SK-N-SH treated with all-trans-retinoic acid at 6 μM for 48 hours (cell line): Measurements from ENCODE around the gene CD180.

ENCODE experiments used
- ATAC-seq: fragments of 200-7000 bp; cut with Tn5 transposase; 3 replicates; pipeline ENCODE4 v1.9.1; 2020; ENCODE audit warnings: mild to moderate bottlenecking, moderate library complexity
- CREB5 ChIP-seq: fragments of 250-450 bp; sonication (Bioruptor Pico); IDR thresholded peaks from 2 replicates; pipeline ENCODE4 v1.5.1; 2020; ENCODE audit warnings: low read depth, mild to moderate bottlenecking, moderate library complexity
- CSRNP3 ChIP-seq: fragments of 250-450 bp; sonication (Bioruptor Pico); IDR thresholded peaks from 2 replicates; pipeline ENCODE4 v1.5.1; 2021; ENCODE audit warnings: mild to moderate bottlenecking, moderate library complexity
- GLIS3 ChIP-seq: fragments of 250-450 bp; sonication (Bioruptor Pico); IDR thresholded peaks from 2 replicates; pipeline ENCODE4 v1.5.0; 2020; ENCODE audit warnings: mild to moderate bottlenecking, moderate library complexity
- OSR1 ChIP-seq: fragments of 250-450 bp; sonication (Bioruptor Pico); IDR thresholded peaks from 2 replicates; pipeline ENCODE4 v1.8.0; 2022; ENCODE audit warnings: moderate library complexity, mild to moderate bottlenecking, inconsistent platforms
- PPARA ChIP-seq: fragments of 250-450 bp; sonication (Bioruptor Pico); IDR thresholded peaks from 2 replicates; pipeline ENCODE4 v1.5.0; 2020; ENCODE audit warnings: mild to moderate bottlenecking, borderline replicate concordance
- RARB ChIP-seq: fragments of 250-450 bp; sonication (Bioruptor Pico); IDR thresholded peaks from 2 replicates; pipeline ENCODE4 v1.8.0; 2021; ENCODE audit warnings: mild to moderate bottlenecking, moderate library complexity
- SNAI2 ChIP-seq: fragments of 250-450 bp; sonication (Bioruptor Pico); IDR thresholded peaks from 2 replicates; pipeline ENCODE4 v1.5.0; 2020; ENCODE audit warnings: mild to moderate bottlenecking, moderate library complexity
- TCF4 ChIP-seq: fragments of 250-450 bp; sonication (Bioruptor Pico); IDR thresholded peaks from 2 replicates; pipeline ENCODE4 v1.8.0; 2021; ENCODE audit warnings: mild to moderate bottlenecking, moderate library complexity, borderline replicate concordance
- TOX ChIP-seq: fragments of 250-450 bp; sonication (Bioruptor Pico); IDR thresholded peaks from 2 replicates; pipeline ENCODE4 v1.8.0; 2021; ENCODE audit warnings: mild to moderate bottlenecking, moderate library complexity, borderline replicate concordance
- TSHZ2 ChIP-seq: fragments of 250-450 bp; sonication (Bioruptor Pico); IDR thresholded peaks from 2 replicates; pipeline ENCODE4 v1.5.0; 2020; ENCODE audit warnings: mild to moderate bottlenecking, moderate library complexity
- ZC3H10 ChIP-seq: fragments of 250-450 bp; sonication (Bioruptor Pico); IDR thresholded peaks from 2 replicates; pipeline ENCODE4 v1.5.1; 2021; ENCODE audit warnings: mild to moderate bottlenecking, moderate library complexity
- ZFP3 ChIP-seq: fragments of 250-450 bp; sonication (Bioruptor Pico); IDR thresholded peaks from 2 replicates; pipeline ENCODE4 v1.5.0; 2020; ENCODE audit warnings: mild to moderate bottlenecking, moderate library complexity
- ZNF565 ChIP-seq: fragments of 450-650 bp; formaldehyde crosslinking; conservative IDR thresholded peaks from 2 replicates; pipeline ENCODE4 v1.5.0; 2020; ENCODE audit warnings: low read depth, mild to moderate bottlenecking, moderate library complexity
- ZNF70 ChIP-seq: fragments of 450-650 bp; formaldehyde crosslinking; IDR thresholded peaks from 2 replicates; pipeline ENCODE4 v1.5.0; 2020; ENCODE audit warnings: mild to moderate bottlenecking, moderate library complexity
- ZNF8 ChIP-seq: fragments of 450-650 bp; formaldehyde crosslinking; IDR thresholded peaks from 2 replicates; pipeline ENCODE4 v1.5.0; 2020; ENCODE audit warnings: mild to moderate bottlenecking, moderate library complexity
- TF ChIP-seq, protein P1 (sequence below): fragments of 250-450 bp; sonication (Bioruptor Pico); IDR thresholded peaks from 2 replicates; pipeline ENCODE4 v1.8.0; 2021; ENCODE audit warnings: low read depth, mild to moderate bottlenecking, moderate library complexity, borderline replicate concordance

Gene CD180

GRCh38 chr5:67146981-67147380, 49.6 kb downstream of the CD180 start:
- TF ChIP-seq ZNF70 (CRISPR knock-in tag), result no peak
- TF ChIP-seq ZNF8 (CRISPR knock-in tag), result no peak
- TF ChIP-seq CREB5 (CRISPR knock-in tag), result no peak
- no peak for TF ChIP-seq PPARA
- TF ChIP-seq TOX, result no peak
- TF ChIP-seq ZFP3, result no peak
- no peak for TF ChIP-seq OSR1 (CRISPR knock-in tag)
- TF ChIP-seq TCF4 (CRISPR knock-in tag), result no peak
- TF ChIP-seq SNAI2 (CRISPR knock-in tag), result no peak
- TF ChIP-seq RARB (CRISPR knock-in tag), result no peak
- no peak for TF ChIP-seq CSRNP3 (CRISPR knock-in tag)
- no peak for TF ChIP-seq TSHZ2 (CRISPR knock-in tag)
- TF ChIP-seq, protein P1, sequence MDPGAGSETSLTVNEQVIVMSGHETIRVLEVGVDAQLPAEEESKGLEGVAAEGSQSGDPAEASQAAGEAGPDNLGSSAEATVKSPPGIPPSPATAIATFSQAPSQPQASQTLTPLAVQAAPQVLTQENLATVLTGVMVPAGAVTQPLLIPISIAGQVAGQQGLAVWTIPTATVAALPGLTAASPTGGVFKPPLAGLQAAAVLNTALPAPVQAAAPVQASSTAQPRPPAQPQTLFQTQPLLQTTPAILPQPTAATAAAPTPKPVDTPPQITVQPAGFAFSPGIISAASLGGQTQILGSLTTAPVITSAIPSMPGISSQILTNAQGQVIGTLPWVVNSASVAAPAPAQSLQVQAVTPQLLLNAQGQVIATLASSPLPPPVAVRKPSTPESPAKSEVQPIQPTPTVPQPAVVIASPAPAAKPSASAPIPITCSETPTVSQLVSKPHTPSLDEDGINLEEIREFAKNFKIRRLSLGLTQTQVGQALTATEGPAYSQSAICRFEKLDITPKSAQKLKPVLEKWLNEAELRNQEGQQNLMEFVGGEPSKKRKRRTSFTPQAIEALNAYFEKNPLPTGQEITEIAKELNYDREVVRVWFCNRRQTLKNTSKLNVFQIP (CRISPR knock-in tag), result no peak
- no peak for TF ChIP-seq GLIS3 (CRISPR knock-in tag)
- ATAC-seq, result no peak

- TF ChIP-seq TCF4 (CRISPR knock-in tag) (no peak), GLIS3 (CRISPR knock-in tag) (no peak), CREB5 (CRISPR knock-in tag) (no peak), CSRNP3 (CRISPR knock-in tag) (no peak)
- TF ChIP-seq, protein P1 (CRISPR knock-in tag), result no peak
- ATAC-seq, result no peak
These were observed 50.0 kb downstream of the CD180 start for GRCh38 chr5:67146574-67146973.

- no peak for ATAC-seq
- no peak for TF ChIP-seq ZC3H10 (CRISPR knock-in tag)
- TF ChIP-seq OSR1 (CRISPR knock-in tag), result no peak
- no peak for TF ChIP-seq TCF4 (CRISPR knock-in tag)
- no peak for TF ChIP-seq PPARA
- no peak for TF ChIP-seq ZFP3
- no peak for TF ChIP-seq GLIS3 (CRISPR knock-in tag)
- TF ChIP-seq ZNF8 (CRISPR knock-in tag), result no peak
- no peak for TF ChIP-seq ZNF565 (CRISPR knock-in tag)
- TF ChIP-seq, protein P1 (CRISPR knock-in tag), result no peak
These were observed 52.4 kb downstream of the CD180 start for GRCh38 chr5:67144183-67144639.
